ENCODE measurements around the gene GPR89B. TPM values are rescaled to one million over a fixed set of nuclear protein-coding genes. Genes with fewer than 3 reads are reported as not detected.
"Not testable (repeated sequence)": the region's sequence is repeated elsewhere in the genome, so short reads cannot be mapped to it uniquely, and the experiment has no call there.

The GPR89B gene
- total RNA-seq, 1 donor from 2014 or later = 39.7 TPM

DNA sequence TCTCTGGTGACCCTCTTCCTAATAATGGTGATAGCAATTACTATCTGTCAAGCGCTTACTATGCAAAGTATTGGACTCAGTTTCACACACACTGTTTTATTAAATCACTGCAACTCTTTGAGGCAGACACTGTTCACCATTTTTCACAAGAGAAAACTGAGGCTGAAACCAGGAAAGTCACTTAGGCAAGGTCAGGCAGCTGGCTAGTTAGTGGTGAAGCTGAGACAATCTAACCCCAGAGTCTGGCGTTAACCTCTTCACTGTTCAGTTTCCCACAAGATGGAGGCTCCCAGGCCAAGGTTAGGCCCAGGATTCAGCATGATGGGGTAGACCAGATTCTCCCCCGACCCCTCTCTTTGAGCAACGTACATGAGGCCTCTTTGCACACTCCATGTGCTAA lies 30.4 kb upstream of the GPR89B start:
- Histone ChIP-seq H3K36me3 (ENCODE audit: control insufficient read depth in 3 of 3, insufficient read depth in 3 of 3, low read length in 3 of 3) (no peaks in the 10 kb centered on the region), H3K9ac (ENCODE audit: low read depth in 1 of 3, low read length in 3 of 3) (no peak overlapping the region), H3K4me1 (ENCODE audit: control insufficient read depth in 3 of 3, insufficient read depth in 3 of 3, low read length in 3 of 3) (no peaks in the 10 kb centered on the region), H3K4me3 (ENCODE audit: low read length in 3 of 3) (no peak overlapping the region), H3K9me3 (ENCODE audit: control insufficient read depth in 3 of 3, low read length in 3 of 3) (no peaks in the 10 kb centered on the region), H3K27me3 (ENCODE audit: control insufficient read depth in 3 of 3, insufficient read depth in 3 of 3, low read length in 3 of 3) (no peaks in the 10 kb centered on the region), H3K27ac (ENCODE audit: low read depth, low read length) (no peak overlapping the region)

GRCh38 chr1:147902253-147902845 lies 25.9 kb upstream of the GPR89B start, which contains the start of gene GJA8:
Gene GJA8 (plus strand): TSS chr1:147902795. CDS start chr1:147907956, 5,161 bp downstream.
- Histone ChIP-seq H3K4me1 (ENCODE audit: control insufficient read depth in 3 of 3, insufficient read depth in 3 of 3, low read length in 3 of 3) (no peaks in the 10 kb centered on the region), H3K36me3 (ENCODE audit: control insufficient read depth in 3 of 3, insufficient read depth in 3 of 3, low read length in 3 of 3) (no peaks in the 10 kb centered on the region), H3K4me3 (ENCODE audit: low read length in 3 of 3) (no peak within 1 kb of the TSS), H3K27me3 (ENCODE audit: control insufficient read depth in 3 of 3, insufficient read depth in 3 of 3, low read length in 3 of 3) (no peaks in the 10 kb centered on the region), H3K27ac (ENCODE audit: low read depth, low read length) (no peak within 1 kb of the TSS), H3K9ac (ENCODE audit: low read depth in 1 of 3, low read length in 3 of 3) (no peak within 1 kb of the TSS), H3K9me3 (ENCODE audit: control insufficient read depth in 3 of 3, low read length in 3 of 3) (no peaks in the 10 kb centered on the region)

GRCh38 chr1:147904726-147905125 lies 23.5 kb upstream of the GPR89B start:
- H3K9ac ChIP-seq (ENCODE audit: low read depth in 1 of 3, low read length in 3 of 3) = no peak overlapping the region
- H3K27me3 ChIP-seq (ENCODE audit: control insufficient read depth in 3 of 3, insufficient read depth in 3 of 3, low read length in 3 of 3) = peaks cover 0 to 6% (median 0%) of the 10 kb centered on the region in 3 donors
- no peaks in the 10 kb centered on the region for H3K4me1 ChIP-seq (ENCODE audit: control insufficient read depth in 3 of 3, insufficient read depth in 3 of 3, low read length in 3 of 3)
- H3K4me3 ChIP-seq (ENCODE audit: low read length in 3 of 3) = no peak overlapping the region
- no peaks in the 10 kb centered on the region for H3K36me3 ChIP-seq (ENCODE audit: control insufficient read depth in 3 of 3, insufficient read depth in 3 of 3, low read length in 3 of 3)
- H3K27ac ChIP-seq (ENCODE audit: low read depth, low read length) = no peak overlapping the region
- H3K9me3 ChIP-seq (ENCODE audit: control insufficient read depth in 3 of 3, low read length in 3 of 3) = no peaks in the 10 kb centered on the region

DNA sequence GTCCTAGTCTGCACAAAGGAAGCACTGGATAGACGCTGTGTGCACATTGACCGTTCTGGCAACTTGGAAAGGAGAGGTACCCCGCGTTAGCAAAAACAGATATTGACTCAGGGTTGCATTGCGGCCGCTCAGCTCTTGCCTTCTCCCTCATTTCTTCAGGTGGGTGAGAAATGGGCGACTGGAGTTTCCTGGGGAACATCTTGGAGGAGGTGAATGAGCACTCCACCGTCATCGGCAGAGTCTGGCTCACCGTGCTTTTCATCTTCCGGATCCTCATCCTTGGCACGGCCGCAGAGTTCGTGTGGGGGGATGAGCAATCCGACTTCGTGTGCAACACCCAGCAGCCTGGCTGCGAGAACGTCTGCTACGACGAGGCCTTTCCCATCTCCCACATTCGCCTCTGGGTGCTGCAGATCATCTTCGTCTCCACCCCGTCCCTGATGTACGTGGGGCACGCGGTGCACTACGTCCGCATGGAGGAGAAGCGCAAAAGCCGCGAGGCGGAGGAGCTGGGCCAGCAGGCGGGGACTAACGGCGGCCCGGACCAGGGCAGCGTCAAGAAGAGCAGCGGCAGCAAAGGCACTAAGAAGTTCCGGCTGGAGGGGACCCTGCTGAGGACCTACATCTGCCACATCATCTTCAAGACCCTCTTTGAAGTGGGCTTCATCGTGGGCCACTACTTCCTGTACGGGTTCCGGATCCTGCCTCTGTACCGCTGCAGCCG lies 20.3 kb upstream of the GPR89B start:
- Histone ChIP-seq H3K9me3 (ENCODE audit: control insufficient read depth in 3 of 3, low read length in 3 of 3) (no peaks in the 10 kb centered on the region), H3K36me3 (ENCODE audit: control insufficient read depth in 3 of 3, insufficient read depth in 3 of 3, low read length in 3 of 3) (no peaks in the 10 kb centered on the region), H3K4me3 (ENCODE audit: low read length in 3 of 3) (no peak overlapping the region), H3K27ac (ENCODE audit: low read depth, low read length) (no peak overlapping the region), H3K27me3 (ENCODE audit: control insufficient read depth in 3 of 3, insufficient read depth in 3 of 3, low read length in 3 of 3) (peaks cover 0 to 6% (median 0%) of the 10 kb centered on the region in 3 donors), H3K9ac (ENCODE audit: low read depth in 1 of 3, low read length in 3 of 3) (no peak overlapping the region), H3K4me1 (ENCODE audit: control insufficient read depth in 3 of 3, insufficient read depth in 3 of 3, low read length in 3 of 3) (no peaks in the 10 kb centered on the region)

- Histone ChIP-seq H3K4me3 (ENCODE audit: low read length in 3 of 3) (no peak overlapping the region), H3K4me1 (ENCODE audit: control insufficient read depth in 3 of 3, insufficient read depth in 3 of 3, low read length in 3 of 3) (no peaks in the 10 kb centered on the region), H3K9ac (ENCODE audit: low read depth in 1 of 3, low read length in 3 of 3) (no peak overlapping the region), H3K9me3 (ENCODE audit: control insufficient read depth in 3 of 3, low read length in 3 of 3) (no peaks in the 10 kb centered on the region), H3K27ac (ENCODE audit: low read depth, low read length) (no peak overlapping the region), H3K36me3 (ENCODE audit: control insufficient read depth in 3 of 3, insufficient read depth in 3 of 3, low read length in 3 of 3) (no peaks in the 10 kb centered on the region), H3K27me3 (ENCODE audit: control insufficient read depth in 3 of 3, insufficient read depth in 3 of 3, low read length in 3 of 3) (peaks cover 0 to 8% (median 3%) of the 10 kb centered on the region in 3 donors)
Measured at GRCh38 chr1:147912553-147912952, 15.7 kb upstream of the GPR89B start.

DNA sequence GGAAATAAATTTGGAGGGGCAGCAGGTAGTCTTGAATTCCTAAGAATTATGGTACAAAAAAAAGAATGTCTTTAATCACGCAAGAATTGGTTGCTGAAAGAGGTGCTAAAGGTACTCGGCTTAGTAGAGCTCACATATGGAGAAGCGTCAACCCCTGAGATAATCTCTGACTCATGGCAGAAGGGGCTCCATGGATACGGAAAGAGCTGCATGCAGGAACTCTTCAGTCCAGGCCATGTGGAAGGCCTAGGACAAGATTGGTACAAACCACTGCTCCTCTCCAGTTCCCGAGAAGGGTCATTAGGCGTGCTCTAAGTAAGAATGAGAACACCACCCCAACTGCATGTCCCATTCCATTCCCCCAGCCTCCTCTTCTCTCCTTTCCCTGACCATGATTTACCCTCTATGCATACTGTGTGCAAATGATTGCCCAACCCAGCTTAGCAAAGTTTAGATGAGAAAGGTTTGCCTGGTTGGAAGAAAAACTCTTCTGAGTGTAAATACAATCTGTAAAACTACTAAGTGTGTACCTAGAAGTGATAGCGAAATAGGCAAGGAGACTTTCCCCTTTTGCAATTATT lies 14.8 kb upstream of the GPR89B start:
- Histone ChIP-seq H3K27me3 (ENCODE audit: control insufficient read depth in 3 of 3, insufficient read depth in 3 of 3, low read length in 3 of 3) (peaks cover 0 to 3% (median 2%) of the 10 kb centered on the region in 3 donors), H3K36me3 (ENCODE audit: control insufficient read depth in 3 of 3, insufficient read depth in 3 of 3, low read length in 3 of 3) (no peaks in the 10 kb centered on the region), H3K4me1 (ENCODE audit: control insufficient read depth in 3 of 3, insufficient read depth in 3 of 3, low read length in 3 of 3) (no peaks in the 10 kb centered on the region), H3K4me3 (ENCODE audit: low read length in 3 of 3) (no peak overlapping the region), H3K9ac (ENCODE audit: low read depth in 1 of 3, low read length in 3 of 3) (no peak overlapping the region), H3K27ac (ENCODE audit: low read depth, low read length) (no peak overlapping the region), H3K9me3 (ENCODE audit: control insufficient read depth in 3 of 3, low read length in 3 of 3) (no peaks in the 10 kb centered on the region)

GRCh38 chr1:147919896-147920295 lies 8.3 kb upstream of the GPR89B start:
- no peaks in the 10 kb centered on the region for H3K36me3 ChIP-seq (ENCODE audit: control insufficient read depth in 3 of 3, insufficient read depth in 3 of 3, low read length in 3 of 3)
- H3K27ac ChIP-seq (ENCODE audit: low read depth, low read length) = no peak overlapping the region
- no peaks in the 10 kb centered on the region for H3K4me1 ChIP-seq (ENCODE audit: control insufficient read depth in 3 of 3, insufficient read depth in 3 of 3, low read length in 3 of 3)
- H3K9me3 ChIP-seq (ENCODE audit: control insufficient read depth in 3 of 3, low read length in 3 of 3) = no peaks in the 10 kb centered on the region
- no peak overlapping the region for H3K9ac ChIP-seq (ENCODE audit: low read depth in 1 of 3, low read length in 3 of 3)
- no peaks in the 10 kb centered on the region for H3K27me3 ChIP-seq (ENCODE audit: control insufficient read depth in 3 of 3, insufficient read depth in 3 of 3, low read length in 3 of 3)
- no peak overlapping the region for H3K4me3 ChIP-seq (ENCODE audit: low read length in 3 of 3)

DNA sequence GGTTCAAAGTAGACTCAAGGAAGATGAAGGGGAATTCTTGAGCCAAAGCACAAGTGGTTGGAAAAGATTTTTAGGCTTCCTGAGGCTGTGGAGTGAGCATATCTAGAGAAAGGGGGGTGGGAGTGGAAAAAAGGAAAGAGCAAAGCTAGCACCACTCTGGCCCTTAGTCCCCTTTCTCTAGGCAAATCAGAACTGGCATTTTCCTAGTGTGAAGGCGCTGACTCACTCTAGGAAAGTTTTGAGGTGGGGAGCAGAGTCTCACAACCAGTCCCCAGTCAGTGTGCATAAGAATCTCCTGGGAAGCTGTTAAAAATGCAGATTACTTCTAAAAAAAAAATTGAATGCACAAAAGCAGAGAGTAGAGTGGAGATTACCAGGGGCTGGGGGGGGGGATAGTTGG lies 3.4 kb upstream of the GPR89B start:
- H3K36me3 ChIP-seq (ENCODE audit: control insufficient read depth in 3 of 3, insufficient read depth in 3 of 3, low read length in 3 of 3) = no peaks in the 10 kb centered on the region
- peaks cover 0 to 4% (median 4%) of the 10 kb centered on the region in 3 donors for H3K4me1 ChIP-seq (ENCODE audit: control insufficient read depth in 3 of 3, insufficient read depth in 3 of 3, low read length in 3 of 3)
- no peaks in the 10 kb centered on the region for H3K27me3 ChIP-seq (ENCODE audit: control insufficient read depth in 3 of 3, insufficient read depth in 3 of 3, low read length in 3 of 3)

DNA sequence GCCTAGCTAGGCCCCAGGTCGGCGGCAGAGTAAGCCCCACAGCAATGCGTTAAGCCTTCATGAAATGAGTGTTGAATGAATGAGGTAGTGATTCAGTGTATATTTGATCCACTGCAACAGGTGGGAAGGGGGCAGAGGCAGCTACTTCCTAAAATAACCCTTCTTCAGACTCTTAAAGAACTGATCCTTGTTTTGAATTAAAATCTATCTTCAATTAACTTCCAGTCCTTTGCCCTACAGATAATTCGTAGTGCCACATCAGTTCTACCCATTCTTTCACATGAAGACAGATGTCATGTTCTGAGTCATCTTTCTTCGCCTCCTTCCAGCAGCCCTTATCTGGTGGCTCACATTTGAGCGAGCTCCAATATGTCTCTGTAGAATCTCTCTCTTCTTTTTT lies 1.0 kb upstream of the GPR89B start:
- not testable (repeated sequence) for H3K27ac ChIP-seq (ENCODE audit: low read depth, low read length); H3K9me3 ChIP-seq (ENCODE audit: control insufficient read depth in 3 of 3, low read length in 3 of 3); H3K4me3 ChIP-seq (ENCODE audit: low read length in 3 of 3); H3K27me3 ChIP-seq (ENCODE audit: control insufficient read depth in 3 of 3, insufficient read depth in 3 of 3, low read length in 3 of 3); H3K9ac ChIP-seq (ENCODE audit: low read depth in 1 of 3, low read length in 3 of 3); H3K4me1 ChIP-seq (ENCODE audit: control insufficient read depth in 3 of 3, insufficient read depth in 3 of 3, low read length in 3 of 3); H3K36me3 ChIP-seq (ENCODE audit: control insufficient read depth in 3 of 3, insufficient read depth in 3 of 3, low read length in 3 of 3)

More for the DNA sequence above, 3.4 kb upstream of the GPR89B start:
- Histone ChIP-seq H3K9me3 (ENCODE audit: control insufficient read depth in 3 of 3, low read length in 3 of 3) (no peaks in the 10 kb centered on the region), H3K9ac (ENCODE audit: low read depth in 1 of 3, low read length in 3 of 3) (no peak overlapping the region), H3K4me3 (ENCODE audit: low read length in 3 of 3) (no peak overlapping the region), H3K27ac (ENCODE audit: low read depth, low read length) (no peak overlapping the region)

DNA sequence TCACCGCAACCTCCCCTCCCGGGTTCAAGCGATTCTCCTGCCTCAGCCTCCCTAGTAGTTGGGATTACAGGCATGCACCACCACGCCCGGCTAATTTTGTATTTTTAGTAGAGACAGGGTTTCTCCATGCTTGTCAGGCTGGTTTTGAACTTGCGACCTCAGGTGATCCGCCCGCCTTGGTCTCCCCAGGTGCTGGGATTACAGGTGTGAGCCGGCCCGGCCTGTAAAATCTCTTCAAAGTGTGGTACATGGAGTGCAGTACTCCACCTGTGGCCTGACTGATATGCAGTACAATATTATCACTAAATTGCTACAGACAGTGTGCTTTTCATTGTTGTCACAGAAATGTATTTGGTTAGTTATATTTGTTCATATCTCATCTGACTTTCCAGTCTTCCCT lies 531 bp upstream of the GPR89B start:
- not testable (repeated sequence) for H3K9me3 ChIP-seq (ENCODE audit: control insufficient read depth in 3 of 3, low read length in 3 of 3); H3K4me1 ChIP-seq (ENCODE audit: control insufficient read depth in 3 of 3, insufficient read depth in 3 of 3, low read length in 3 of 3)

More for the DNA sequence above, 531 bp upstream of the GPR89B start:
- H3K4me3 ChIP-seq (ENCODE audit: low read length in 3 of 3); H3K36me3 ChIP-seq (ENCODE audit: control insufficient read depth in 3 of 3, insufficient read depth in 3 of 3, low read length in 3 of 3); H3K27me3 ChIP-seq (ENCODE audit: control insufficient read depth in 3 of 3, insufficient read depth in 3 of 3, low read length in 3 of 3); H3K9ac ChIP-seq (ENCODE audit: low read depth in 1 of 3, low read length in 3 of 3); H3K27ac ChIP-seq (ENCODE audit: low read depth, low read length): not testable (repeated sequence)

Measured in skeletal muscle tissue (tissue), 4 donors.